Dermis microvascular lymphatic vessel endothelial cell (primary cell): ENCODE data around the gene IDUA. TPM values are rescaled to one million over a fixed set of nuclear protein-coding genes. Genes with fewer than 3 reads are reported as not detected.

Source experiments
- DNase-seq, 2 donors: peaks; one replicate each; pipeline versions ENCODE4 v3.0.0 to v3.0.0-alpha.2; 2010; ENCODE audit warnings: low read depth in 2 of 2
- total RNA-seq: library from RNA; depleted of rRNA; stranded (reverse); fragments of >200 nt; gene quantifications from 2 replicates; pipeline ENCODE4 v1.2.1, GENCODE V29; 2014

IDUA gene
- total RNA-seq, 1 donor from 2014 or later: 5.4 TPM

GRCh38 chr4:1015179-1015578, 28.3 kb downstream of the IDUA start:
- no peak for DNase-seq

GRCh38 chr4:1015746-1016145, 28.9 kb downstream of the IDUA start:
- DNase-seq: no peak

- DNase-seq: no peak
These were observed 30.4 kb downstream of the IDUA start for GRCh38 chr4:1017211-1017610.

GRCh38 chr4:1017706-1018105, 30.9 kb downstream of the IDUA start:
- DNase-seq: no peak

- DNase-seq: no peak
These were observed 31.5 kb downstream of the IDUA start for GRCh38 chr4:1018147-1019020.

- DNase-seq: no peak
These were observed 32.5 kb downstream of the IDUA start for GRCh38 chr4:1019320-1019719.

GRCh38 chr4:1019729-1020470, 33.1 kb downstream of the IDUA start:
- no peak for DNase-seq

- no peak for DNase-seq
These were observed 34.7 kb downstream of the IDUA start for GRCh38 chr4:1021386-1022050.

GRCh38 chr4:1022051-1022738, 35.4 kb downstream of the IDUA start:
- DNase-seq: no peak

GRCh38 chr4:1022739-1023066, 35.9 kb downstream of the IDUA start:
- no peak for DNase-seq

- no peak for DNase-seq
These were observed 36.3 kb downstream of the IDUA start for GRCh38 chr4:1023075-1023640.

GRCh38 chr4:1023895-1024740, 37.3 kb downstream of the IDUA start:
- DNase-seq: no peak

GRCh38 chr4:1024882-1025545, 38.2 kb downstream of the IDUA start:
- DNase-seq: no peak

GRCh38 chr4:1026115-1026514, 39.3 kb downstream of the IDUA start:
- peak in 1 of 2 donors; percentile 34 for DNase-seq

GRCh38 chr4:1027219-1027914, 40.5 kb downstream of the IDUA start:
- DNase-seq: no peak

GRCh38 chr4:1027915-1028238, 41.0 kb downstream of the IDUA start:
- DNase-seq: no peak

GRCh38 chr4:1028574-1029220, 41.9 kb downstream of the IDUA start:
- no peak for DNase-seq

GRCh38 chr4:1029529-1029928, 42.7 kb downstream of the IDUA start:
- DNase-seq: no peak

- no peak for DNase-seq
These were observed 43.2 kb downstream of the IDUA start for GRCh38 chr4:1030031-1030430.
